ENCODE results near the gene MYO15B. TPM values are rescaled to one million over a fixed set of nuclear protein-coding genes. Genes with fewer than 3 reads are reported as not detected.

The MYO15B gene
- total and polyA plus RNA-seq, 2 donors (not counting 1 experiment from before 2014, with no cell fraction given) = 452 to 1,019 TPM

GRCh38 chr17:75589012-75589918 is 1.7 kb downstream of the MYO15B start:
- intact Hi-C loops (cut with micrococcal nuclease) = loop anchor here (1.0 to 2.0 kb wide), 7 partner anchors 18 to 328 kb away; partner anchors contain the start of genes GGA3, LLGL2, MRPS7 and SLC25A19
- Histone ChIP-seq H3K27me3 (replicated peaks in 1 of 4; ENCODE audit: control extremely low read depth in 1 of 4, control insufficient read depth in 3 of 4, insufficient read depth in 4 of 4, low read length in 3 of 4) (no peaks in the 10 kb centered on the region), H4K20me1 (ENCODE audit: control insufficient read depth, insufficient read depth, low read length, poor library complexity, severe bottlenecking) (peaks cover 16% of the 10 kb centered on the region), H3K36me3 (replicated peaks in 1 of 2; ENCODE audit: control extremely low read depth in 1 of 2, control insufficient read depth in 1 of 2, extremely low read depth in 1 of 2, insufficient read depth in 2 of 2, low read length in 1 of 2) (peaks cover 0 to 14% of the 10 kb centered on the region in 2 experiments), H3K4me3 (ENCODE audit: control extremely low read depth in 1 of 5, extremely low read depth in 1 of 5, insufficient read depth in 1 of 5, low read depth in 2 of 5, low read length in 4 of 5) (peak overlapping the region in 4 of 5 experiments; percentile 80 to 95 (median 84)), H3K9me3 (ENCODE audit: control extremely low read depth in 1 of 3, control insufficient read depth in 2 of 3, insufficient read depth in 1 of 3, low read length in 2 of 3) (no peaks in the 10 kb centered on the region), H3K9ac (ENCODE audit: low read length) (peak overlapping the region; percentile 82), H3K4me1 (ENCODE audit: control insufficient read depth in 2 of 2, insufficient read depth in 2 of 2, low read length in 2 of 2) (peaks cover 4 to 20% of the 10 kb centered on the region in 2 donors), H3K4me2 (replicated peaks; ENCODE audit: low read depth, low read length, poor library complexity, severe bottlenecking) (peak overlapping the region; percentile 99), H3K27ac (ENCODE audit: low read length in 2 of 2) (peak overlapping the region; percentile 80 to 89), H3K79me2 (ENCODE audit: control insufficient read depth, insufficient read depth, low read length) (no peaks in the 10 kb centered on the region), H2AFZ (ENCODE audit: insufficient read depth, low read depth, low read length, poor library complexity, severe bottlenecking) (peak overlapping the region; percentile 81)
- Mint-ChIP-seq H3K27me3 (no peaks in the 10 kb centered on the region), H3K4me3 (peak overlapping the region; percentile 86), H3K27ac (peak overlapping the region; percentile 81), H3K9me3 (ENCODE audit: insufficient read depth) (no peaks in the 10 kb centered on the region), H3K4me1 (peaks cover 19% of the 10 kb centered on the region)
- CTCF ChIA-PET = interaction anchor here (0.6 to 2.5 kb wide), 13 partner anchors 11 to 1931 kb away, joined by 3 to 13 read pairs (median 4); partner anchors contain the start of genes LLGL2, SLC25A19, SMIM5 and TSEN54
- WGBS (ENCODE audit: insufficient coverage) = 11% methylated on average over 88 of the region's 100 CpGs
- DNase-seq (peak; percentile 95), ATAC-seq (ENCODE audit: low read depth) (peak; percentile 84)
- no peak for TF ChIP-seq EZH2 (IDR thresholded peaks at IDR 0.05; ENCODE audit: borderline replicate concordance, insufficient read depth, low read depth, low read length, poor library complexity, severe bottlenecking)
- peak; percentile 59 for TF ChIP-seq CTCF (IDR thresholded peaks at IDR 0.05)
- POLR2A ChIA-PET = interaction anchor here (0.5 to 0.9 kb wide), 6 partner anchors 71 to 676 kb away, joined by 3 to 7 read pairs (median 4); partner anchors contain the start of gene UBALD2
